Upper lobe of left lung (tissue), 4 donors: Measurements from ENCODE around the gene ORM1.
A peak's percentile ranks its signal among the peaks of the same experiment; 100 is the strongest.

Experiments used
- CTCF ChIP-seq, 6 experiments: fragments of 450-650 bp in 4 of 6; fragments of 200-600 bp in 2 of 6; sonication (generic) in 2 of 6; IDR thresholded peaks; one replicate each; pipeline ENCODE4 v1.5.1; 2016 to 2019; ENCODE audit warnings: antibody characterized with exemption in 6 of 6
- EP300 ChIP-seq, 4 donors: sonication (generic); formaldehyde crosslinking; IDR thresholded peaks; one replicate each; pipeline ENCODE4 v1.5.1; 2017; ENCODE audit warnings: antibody characterized with exemption in 4 of 4, control low read depth in 2 of 4
- POLR2A ChIP-seq, 4 donors: fragments of 450-650 bp; IDR thresholded peaks; one replicate each; pipeline ENCODE4 v1.5.1; 2016 to 2017; ENCODE audit warnings: antibody characterized with exemption in 4 of 4, mild to moderate bottlenecking in 2 of 4

GRCh38 chr9:114372921-114373448, 50.1 kb downstream of the ORM1 start:
- no peak for TF ChIP-seq CTCF (IDR thresholded peaks at IDR 0.05)
- TF ChIP-seq POLR2A (IDR thresholded peaks at IDR 0.05): peak in 1 of 4 donors; percentile 23
- TF ChIP-seq EP300 (IDR thresholded peaks at IDR 0.05): peak in 1 of 4 donors; percentile 6
